Measurements from ENCODE around the gene MACROD2.

The MACROD2 gene

DNA sequence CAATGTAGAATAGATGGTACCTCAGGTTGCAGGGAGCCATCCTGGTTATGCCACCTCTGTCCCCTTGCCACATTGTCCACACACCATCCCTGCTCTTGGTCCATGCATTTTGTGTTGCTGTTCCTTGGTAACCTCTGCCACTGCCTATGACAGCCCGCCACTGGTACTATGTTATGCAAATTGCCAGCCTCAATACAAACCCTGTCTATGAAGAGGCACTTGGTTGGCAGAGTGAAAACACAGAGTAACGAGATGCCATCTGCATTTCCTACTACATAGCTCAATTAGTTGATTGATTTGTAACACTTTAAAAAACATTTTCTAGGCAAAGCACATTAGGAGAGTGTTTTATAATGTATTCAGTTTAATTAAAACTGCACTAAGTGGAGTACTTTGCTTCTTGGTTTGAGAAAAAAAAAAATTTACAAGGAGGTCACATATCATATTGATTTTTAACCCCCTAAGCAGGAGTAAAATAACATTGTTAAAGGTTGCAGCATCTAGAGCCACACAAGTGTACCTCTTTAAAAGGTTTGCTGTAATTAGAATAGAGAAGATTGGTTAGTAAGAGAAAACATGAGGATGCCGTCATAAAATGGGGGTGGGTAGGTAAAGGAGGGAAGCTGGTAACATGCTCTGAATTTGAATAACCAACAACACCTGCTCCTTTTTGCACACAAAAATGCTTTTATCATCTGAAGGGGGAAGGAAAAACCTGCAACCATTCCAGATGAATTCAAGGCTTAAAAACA, 1760.9 kb downstream of the MACROD2 start:
- TF ChIP-seq, protein P1, sequence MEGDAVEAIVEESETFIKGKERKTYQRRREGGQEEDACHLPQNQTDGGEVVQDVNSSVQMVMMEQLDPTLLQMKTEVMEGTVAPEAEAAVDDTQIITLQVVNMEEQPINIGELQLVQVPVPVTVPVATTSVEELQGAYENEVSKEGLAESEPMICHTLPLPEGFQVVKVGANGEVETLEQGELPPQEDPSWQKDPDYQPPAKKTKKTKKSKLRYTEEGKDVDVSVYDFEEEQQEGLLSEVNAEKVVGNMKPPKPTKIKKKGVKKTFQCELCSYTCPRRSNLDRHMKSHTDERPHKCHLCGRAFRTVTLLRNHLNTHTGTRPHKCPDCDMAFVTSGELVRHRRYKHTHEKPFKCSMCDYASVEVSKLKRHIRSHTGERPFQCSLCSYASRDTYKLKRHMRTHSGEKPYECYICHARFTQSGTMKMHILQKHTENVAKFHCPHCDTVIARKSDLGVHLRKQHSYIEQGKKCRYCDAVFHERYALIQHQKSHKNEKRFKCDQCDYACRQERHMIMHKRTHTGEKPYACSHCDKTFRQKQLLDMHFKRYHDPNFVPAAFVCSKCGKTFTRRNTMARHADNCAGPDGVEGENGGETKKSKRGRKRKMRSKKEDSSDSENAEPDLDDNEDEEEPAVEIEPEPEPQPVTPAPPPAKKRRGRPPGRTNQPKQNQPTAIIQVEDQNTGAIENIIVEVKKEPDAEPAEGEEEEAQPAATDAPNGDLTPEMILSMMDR (IDR thresholded peaks at IDR 0.05; ENCODE audit: extremely low read depth, missing control alignments): no peak
- no peak for DNase-seq (ENCODE audit: low spot score)

- DNase-seq (ENCODE audit: low spot score): no peak
- TF ChIP-seq, protein P1 (IDR thresholded peaks at IDR 0.05; ENCODE audit: extremely low read depth, missing control alignments): no peak
These were observed 1761.4 kb downstream of the MACROD2 start for GRCh38 chr20:15756754-15757115.

DNA sequence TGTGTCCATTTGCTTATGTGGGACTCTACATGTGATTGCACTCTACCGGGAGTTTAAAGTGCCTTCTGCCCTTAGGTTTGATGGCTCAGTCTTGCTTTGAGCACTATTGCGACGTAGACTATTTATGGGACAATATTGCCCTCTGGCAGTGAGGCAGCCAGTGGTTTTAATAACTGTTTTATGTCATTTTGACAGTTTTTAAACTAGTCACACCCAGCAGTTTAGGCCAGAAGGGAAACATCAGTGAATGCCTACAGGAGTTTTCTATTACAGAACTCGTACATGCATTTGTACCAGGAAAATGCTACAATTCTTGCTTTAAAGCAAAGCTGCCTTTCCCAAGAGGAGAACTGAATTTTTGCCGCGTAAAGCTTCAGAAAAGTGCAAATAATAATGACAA, 1764.3 kb downstream of the MACROD2 start:
- TF ChIP-seq, protein P1 (IDR thresholded peaks at IDR 0.05; ENCODE audit: extremely low read depth, missing control alignments): no peak
- no peak for DNase-seq (ENCODE audit: low spot score)

GRCh38 chr20:15760001-15760621, 1764.8 kb downstream of the MACROD2 start:
- DNase-seq (ENCODE audit: low spot score): no peak
- TF ChIP-seq, protein P1 (IDR thresholded peaks at IDR 0.05; ENCODE audit: extremely low read depth, missing control alignments): no peak

- no peak for DNase-seq (ENCODE audit: low spot score)
- TF ChIP-seq, protein P1 (IDR thresholded peaks at IDR 0.05; ENCODE audit: extremely low read depth, missing control alignments): no peak
These were observed 1768.0 kb downstream of the MACROD2 start for GRCh38 chr20:15763366-15763765.

DNA sequence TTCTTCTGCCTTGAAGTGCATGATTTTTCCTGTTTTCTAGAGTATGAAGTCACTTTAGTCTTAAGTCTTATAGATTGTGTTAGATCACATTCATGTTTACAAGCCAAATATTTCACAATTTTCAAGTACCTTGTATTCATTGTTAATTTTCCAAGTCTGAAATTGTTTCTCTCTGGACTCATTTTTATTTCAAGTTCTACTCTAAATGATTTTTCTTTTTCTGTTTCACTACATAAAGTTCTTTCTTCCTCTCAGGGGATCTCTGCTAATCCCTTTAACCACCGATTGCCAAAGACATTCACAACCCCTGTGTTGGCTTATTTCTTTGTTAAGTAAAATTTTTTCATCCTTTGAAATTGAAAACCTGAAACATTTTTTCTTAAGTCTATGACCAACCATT, 1772.3 kb downstream of the MACROD2 start:
- TF ChIP-seq, protein P1 (IDR thresholded peaks at IDR 0.05; ENCODE audit: extremely low read depth, missing control alignments): no peak
- no peak for DNase-seq (ENCODE audit: low spot score)

GRCh38 chr20:15767999-15768741, 1772.9 kb downstream of the MACROD2 start:
- no peak for DNase-seq (ENCODE audit: low spot score)
- TF ChIP-seq, protein P1 (IDR thresholded peaks at IDR 0.05; ENCODE audit: extremely low read depth, missing control alignments): no peak
